PFSK-1 (cell line): ENCODE data around the gene CXCL17.

Experiments used
- FOXP2 ChIP-seq: optimal IDR thresholded peaks from 2 replicates; pipeline ENCODE3; 2011; ENCODE audit warnings: borderline replicate concordance, control low read depth, inconsistent platforms; ENCODE audit not compliant: insufficient read depth; ENCODE audit errors: extremely low read length, extremely low read depth
- POLR2AphosphoS5 ChIP-seq: IDR thresholded peaks from 2 replicates; pipeline ENCODE4 v1.6.1; 2012; ENCODE audit warnings: low read depth, mild to moderate bottlenecking, control low read depth, low read length, moderate library complexity
- SIN3A ChIP-seq: IDR thresholded peaks from 2 replicates; pipeline ENCODE4 v1.6.1; 2012; ENCODE audit warnings: mild to moderate bottlenecking, low read length, moderate library complexity, borderline replicate concordance; ENCODE audit not compliant: insufficient read depth
- TAF1 ChIP-seq: IDR thresholded peaks from 2 replicates; pipeline ENCODE4 v1.6.1; 2012; ENCODE audit warnings: low read length, control low read depth, borderline replicate concordance; ENCODE audit not compliant: insufficient read depth
- TF ChIP-seq, protein P1 (sequence below), 2 experiments: IDR thresholded peaks; 2 replicates each; pipeline versions ENCODE4 v1.6.1 to v1.8.0; 2011 to 2012; ENCODE audit warnings: low read depth in 2 of 2, low read length in 2 of 2, control low read depth in 1 of 2, inconsistent platforms in 1 of 2, mild to moderate bottlenecking in 1 of 2, moderate library complexity in 1 of 2; ENCODE audit not compliant: insufficient read depth in 1 of 2

DNA sequence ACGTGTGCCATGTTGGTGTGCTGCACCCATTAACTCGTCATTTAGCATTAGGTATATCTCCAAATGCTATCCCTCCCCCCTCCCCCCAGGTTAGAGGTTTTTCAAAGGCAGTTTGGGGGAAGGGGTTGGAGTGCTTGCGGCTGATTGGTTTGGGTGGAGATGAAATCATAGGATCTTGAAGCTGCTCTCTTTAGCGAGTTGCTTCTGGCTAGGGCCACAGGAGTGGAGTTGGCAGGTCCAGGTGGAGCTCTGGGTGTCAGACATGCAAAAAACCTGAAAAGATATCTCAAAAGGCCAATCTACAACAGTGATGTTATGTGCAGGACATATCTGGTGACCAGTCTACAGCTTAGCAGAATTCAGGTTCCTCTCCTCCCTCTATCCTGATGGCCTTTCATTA is 32.6 kb upstream of the CXCL17 start:
- no peak for TF ChIP-seq SIN3A
- TF ChIP-seq POLR2AphosphoS5, result no peak
- TF ChIP-seq, protein P1, sequence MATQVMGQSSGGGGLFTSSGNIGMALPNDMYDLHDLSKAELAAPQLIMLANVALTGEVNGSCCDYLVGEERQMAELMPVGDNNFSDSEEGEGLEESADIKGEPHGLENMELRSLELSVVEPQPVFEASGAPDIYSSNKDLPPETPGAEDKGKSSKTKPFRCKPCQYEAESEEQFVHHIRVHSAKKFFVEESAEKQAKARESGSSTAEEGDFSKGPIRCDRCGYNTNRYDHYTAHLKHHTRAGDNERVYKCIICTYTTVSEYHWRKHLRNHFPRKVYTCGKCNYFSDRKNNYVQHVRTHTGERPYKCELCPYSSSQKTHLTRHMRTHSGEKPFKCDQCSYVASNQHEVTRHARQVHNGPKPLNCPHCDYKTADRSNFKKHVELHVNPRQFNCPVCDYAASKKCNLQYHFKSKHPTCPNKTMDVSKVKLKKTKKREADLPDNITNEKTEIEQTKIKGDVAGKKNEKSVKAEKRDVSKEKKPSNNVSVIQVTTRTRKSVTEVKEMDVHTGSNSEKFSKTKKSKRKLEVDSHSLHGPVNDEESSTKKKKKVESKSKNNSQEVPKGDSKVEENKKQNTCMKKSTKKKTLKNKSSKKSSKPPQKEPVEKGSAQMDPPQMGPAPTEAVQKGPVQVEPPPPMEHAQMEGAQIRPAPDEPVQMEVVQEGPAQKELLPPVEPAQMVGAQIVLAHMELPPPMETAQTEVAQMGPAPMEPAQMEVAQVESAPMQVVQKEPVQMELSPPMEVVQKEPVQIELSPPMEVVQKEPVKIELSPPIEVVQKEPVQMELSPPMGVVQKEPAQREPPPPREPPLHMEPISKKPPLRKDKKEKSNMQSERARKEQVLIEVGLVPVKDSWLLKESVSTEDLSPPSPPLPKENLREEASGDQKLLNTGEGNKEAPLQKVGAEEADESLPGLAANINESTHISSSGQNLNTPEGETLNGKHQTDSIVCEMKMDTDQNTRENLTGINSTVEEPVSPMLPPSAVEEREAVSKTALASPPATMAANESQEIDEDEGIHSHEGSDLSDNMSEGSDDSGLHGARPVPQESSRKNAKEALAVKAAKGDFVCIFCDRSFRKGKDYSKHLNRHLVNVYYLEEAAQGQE (IDR thresholded peaks at IDR 0.05; ENCODE audit: insufficient read depth in 1 of 2, low read depth in 2 of 2, low read length in 2 of 2), result no peak
- no peak for TF ChIP-seq FOXP2
- TF ChIP-seq TAF1, result no peak
